HG03066 (cell line): Measurements from ENCODE around the gene CNTNAP4.

Source experiments
- ATAC-seq: cut with Tn5 transposase; IDR thresholded peaks from one replicate; pipeline ENCODE4 v1.9.1; 2021; ENCODE audit warnings: low read depth; ENCODE audit not compliant: unreplicated experiment

Gene CNTNAP4

DNA sequence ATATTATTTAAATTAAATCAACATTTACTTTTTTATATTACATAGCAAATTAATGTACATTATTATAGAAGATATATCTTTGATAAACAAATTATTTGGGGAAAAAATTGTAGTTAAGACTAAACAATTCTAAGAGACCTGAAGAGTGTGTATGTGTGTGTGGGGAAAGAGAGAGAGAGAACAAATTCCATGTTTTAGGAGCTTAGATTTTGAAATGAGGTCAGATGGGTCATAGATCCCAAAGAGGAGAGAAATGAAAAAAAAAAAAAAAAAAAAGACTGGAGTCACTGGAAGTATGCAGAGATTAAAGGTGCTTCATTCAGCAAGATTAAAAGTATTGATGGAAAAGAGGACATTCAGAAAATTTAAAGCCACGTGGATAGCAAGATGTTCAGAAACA is 206.8 kb downstream of the CNTNAP4 start:
- no peak for ATAC-seq

- ATAC-seq: no peak
Measured at GRCh38 chr16:76486740-76487139, 209.5 kb downstream of the CNTNAP4 start.

DNA sequence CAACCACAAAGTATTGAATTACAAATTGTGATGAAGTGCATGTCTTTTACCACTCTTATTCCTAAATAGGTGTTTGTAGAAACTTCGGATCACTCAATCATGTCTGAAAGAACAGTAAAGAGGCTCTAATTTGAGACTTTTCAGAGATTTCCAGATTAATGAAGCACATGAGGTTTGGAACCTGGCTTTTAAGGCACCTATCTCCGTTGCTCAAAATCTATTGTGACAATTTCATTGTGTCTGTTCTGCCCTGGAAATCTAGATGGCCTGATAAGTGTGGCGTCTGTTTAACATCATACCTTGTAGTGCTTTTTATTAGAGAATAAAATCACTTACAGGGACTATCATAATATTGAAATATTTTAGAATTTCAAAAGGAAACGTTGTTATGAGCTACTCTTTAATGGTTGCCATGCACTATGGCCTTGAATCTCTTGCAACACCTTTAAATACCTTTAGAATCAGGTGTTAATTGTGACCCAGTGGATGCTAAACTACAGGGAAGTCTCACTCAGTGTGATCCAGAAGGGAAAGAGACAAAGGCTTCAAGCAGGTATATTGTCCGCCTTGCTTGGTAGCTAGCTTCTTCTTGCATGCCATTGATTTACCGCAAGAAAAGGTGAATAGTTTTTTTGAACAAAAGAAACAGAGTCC is 210.3 kb downstream of the CNTNAP4 start:
- no peak for ATAC-seq

- ATAC-seq: no peak
Measured at GRCh38 chr16:76488065-76488417, 210.8 kb downstream of the CNTNAP4 start.

DNA sequence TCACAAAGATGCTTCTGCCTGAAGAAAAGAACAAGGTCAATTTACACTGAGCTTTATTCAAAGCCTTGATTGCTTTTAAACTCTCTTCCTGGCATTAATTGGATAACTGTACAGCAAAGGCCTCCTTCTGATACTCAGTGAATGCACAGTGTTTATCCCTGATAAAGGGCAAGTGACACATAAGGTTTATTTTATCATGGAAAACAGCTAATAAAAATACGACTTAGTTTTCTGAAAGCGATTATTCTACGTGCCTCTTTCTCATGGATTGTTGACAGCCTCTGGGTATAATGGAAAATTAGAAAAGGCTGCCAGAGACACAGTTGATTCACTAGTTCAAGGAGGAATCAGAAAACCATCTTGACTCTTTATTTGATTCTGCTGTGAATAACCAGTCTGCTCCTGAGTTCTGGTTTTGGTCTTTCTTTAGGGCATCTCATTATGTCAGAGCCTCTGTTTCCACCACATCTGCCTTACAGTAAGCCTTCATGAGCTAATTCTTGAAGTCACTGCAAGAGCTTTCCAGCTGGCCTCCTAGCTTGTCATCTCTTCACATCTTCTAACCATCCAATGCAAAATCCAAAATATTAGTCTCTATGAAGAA is 212.9 kb downstream of the CNTNAP4 start:
- no peak for ATAC-seq

DNA sequence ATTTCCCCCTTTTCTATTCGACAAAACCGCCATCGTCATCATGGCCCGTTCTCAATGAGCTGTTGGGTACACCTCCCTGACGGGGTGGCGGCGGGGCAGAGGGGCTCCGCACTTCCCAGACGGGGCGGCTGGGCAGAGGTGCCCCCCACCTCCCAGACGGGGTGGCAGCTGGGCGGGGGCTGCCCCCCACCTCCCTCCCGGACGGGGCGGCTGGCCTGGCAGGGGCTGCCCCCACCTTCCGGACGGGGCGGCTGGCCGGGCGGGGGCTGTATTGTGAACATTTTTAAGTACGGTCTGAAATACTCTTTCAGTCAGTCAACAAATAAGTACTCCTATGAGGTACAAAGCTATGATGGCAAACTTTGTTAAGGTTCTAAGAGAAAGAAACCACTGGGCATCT is 222.8 kb downstream of the CNTNAP4 start:
- no peak for ATAC-seq

- no peak for ATAC-seq
Measured at GRCh38 chr16:76502063-76502462, 224.9 kb downstream of the CNTNAP4 start.

DNA sequence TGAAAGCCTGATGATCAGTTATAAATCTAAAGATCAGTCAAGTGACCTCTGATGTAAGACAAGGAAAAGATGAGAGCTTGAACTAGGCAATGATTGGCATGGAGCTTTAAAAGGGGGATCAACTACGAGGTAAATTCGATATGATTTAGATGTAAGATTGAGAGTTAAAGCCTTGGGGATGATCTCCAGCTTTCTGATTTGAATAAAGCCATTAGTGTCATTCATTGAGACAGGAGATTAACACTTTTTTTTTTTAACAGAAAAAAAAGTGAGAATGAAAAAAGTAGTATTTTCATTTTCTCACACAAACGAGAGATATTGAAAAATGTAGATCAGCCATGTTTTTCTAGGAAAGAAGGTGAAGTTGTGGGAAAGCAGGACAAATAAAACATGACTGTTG is 225.4 kb downstream of the CNTNAP4 start:
- ATAC-seq: no peak

DNA sequence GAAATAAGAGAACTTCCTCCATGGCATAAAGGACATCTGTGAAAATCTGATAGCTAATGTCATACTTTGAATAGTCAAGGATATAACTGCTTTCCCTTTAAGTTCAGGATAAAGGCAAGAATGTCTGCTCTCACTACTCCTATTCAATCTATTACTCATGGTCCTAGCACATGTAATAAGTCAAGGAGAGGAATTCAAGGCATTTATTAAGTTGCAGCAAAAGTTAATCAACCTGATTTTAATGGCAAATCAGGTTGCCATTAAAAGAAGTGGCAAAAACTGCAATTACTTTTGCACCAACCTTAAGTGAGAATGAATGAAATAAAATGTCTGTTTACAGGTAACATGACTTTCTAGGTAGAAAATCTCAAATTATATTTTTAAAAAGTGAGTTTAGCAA is 225.9 kb downstream of the CNTNAP4 start:
- no peak for ATAC-seq

DNA sequence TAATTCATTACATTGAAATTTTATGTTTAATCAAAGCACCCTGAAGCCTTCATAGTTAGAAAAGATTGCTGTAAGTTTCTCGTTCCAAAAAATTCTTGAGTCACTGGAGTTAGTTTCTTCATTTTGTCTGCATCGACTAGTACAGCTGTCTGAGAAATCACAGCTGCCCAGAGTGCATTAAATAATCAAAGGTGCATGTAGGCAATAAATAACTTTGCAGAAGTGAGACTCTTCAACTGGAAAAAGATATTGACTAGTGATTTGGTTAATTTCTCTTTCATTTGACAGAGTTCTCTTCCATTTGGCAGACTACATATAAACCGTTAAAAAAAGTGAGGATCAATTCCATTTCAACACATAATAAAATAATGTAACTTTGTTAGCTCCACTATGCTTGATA is 234.0 kb downstream of the CNTNAP4 start:
- no peak for ATAC-seq

GRCh38 chr16:76518781-76519180 is 241.6 kb downstream of the CNTNAP4 start:
- no peak for ATAC-seq

GRCh38 chr16:76524356-76524755 is 247.2 kb downstream of the CNTNAP4 start:
- no peak for ATAC-seq

DNA sequence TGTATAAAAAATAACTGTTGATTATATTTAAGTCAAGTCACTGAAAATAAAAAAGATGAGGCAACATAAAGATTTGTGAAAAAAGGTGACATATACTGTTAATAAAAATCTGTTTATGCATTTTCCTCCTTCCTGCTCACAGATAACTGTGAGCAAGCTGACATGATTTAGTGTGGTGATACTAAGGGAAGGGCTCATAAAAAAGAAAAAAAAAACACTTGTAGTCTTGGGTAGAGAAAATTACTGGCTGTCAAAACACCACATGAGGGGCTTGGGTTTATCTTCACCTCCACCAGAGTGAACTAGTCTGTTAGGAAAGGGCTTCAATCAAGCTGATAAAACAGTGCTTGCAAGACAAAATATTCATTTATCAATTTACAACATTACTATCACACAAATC is 247.6 kb downstream of the CNTNAP4 start:
- no peak for ATAC-seq

GRCh38 chr16:76527244-76527643 is 250.0 kb downstream of the CNTNAP4 start:
- no peak for ATAC-seq

GRCh38 chr16:76529120-76529519 is 251.9 kb downstream of the CNTNAP4 start:
- ATAC-seq: no peak

- no peak for ATAC-seq
Measured at GRCh38 chr16:76531236-76531635, 254.0 kb downstream of the CNTNAP4 start.

GRCh38 chr16:76532188-76532973 is 255.2 kb downstream of the CNTNAP4 start:
- no peak for ATAC-seq

GRCh38 chr16:76539609-76540008 is 262.4 kb downstream of the CNTNAP4 start:
- no peak for ATAC-seq

DNA sequence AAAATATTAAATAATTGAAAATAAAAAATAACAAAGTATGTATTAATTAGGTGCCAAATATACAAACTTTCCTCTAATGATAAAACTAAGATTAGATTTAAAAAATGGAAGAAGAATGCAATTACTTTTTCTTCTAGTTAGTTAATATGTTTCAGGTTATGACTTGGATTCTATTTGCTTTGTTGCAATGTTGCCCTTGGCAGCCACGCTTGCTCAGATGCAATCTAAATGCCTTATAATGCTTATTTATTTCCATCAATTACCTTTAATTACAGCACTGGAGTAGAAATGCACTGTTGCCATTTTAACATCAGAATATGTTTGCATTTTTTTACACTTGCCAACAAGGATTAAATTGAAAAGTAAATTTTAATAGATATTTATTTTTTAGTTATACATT is 263.9 kb downstream of the CNTNAP4 start:
- no peak for ATAC-seq

- ATAC-seq: no peak
Measured at GRCh38 chr16:76565542-76565941, 288.3 kb downstream of the CNTNAP4 start.

DNA sequence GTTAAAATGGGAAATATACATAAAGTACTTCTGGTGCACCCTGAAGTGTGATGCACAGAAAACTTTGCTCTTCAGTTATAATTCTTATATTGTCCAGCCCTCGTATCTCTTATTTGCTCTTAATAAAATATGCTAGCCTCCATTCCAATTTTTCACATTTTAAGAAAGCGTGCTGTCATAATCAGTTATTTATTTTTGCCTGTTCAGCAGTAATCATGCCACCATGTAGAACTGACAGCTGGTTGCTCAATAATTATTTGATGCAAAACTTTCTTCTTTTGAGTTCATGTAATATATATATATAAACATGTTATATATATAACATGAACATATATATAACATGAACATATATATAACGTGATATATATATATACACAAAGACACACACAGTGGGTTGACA is 294.6 kb downstream of the CNTNAP4 start:
- ATAC-seq: no peak

DNA sequence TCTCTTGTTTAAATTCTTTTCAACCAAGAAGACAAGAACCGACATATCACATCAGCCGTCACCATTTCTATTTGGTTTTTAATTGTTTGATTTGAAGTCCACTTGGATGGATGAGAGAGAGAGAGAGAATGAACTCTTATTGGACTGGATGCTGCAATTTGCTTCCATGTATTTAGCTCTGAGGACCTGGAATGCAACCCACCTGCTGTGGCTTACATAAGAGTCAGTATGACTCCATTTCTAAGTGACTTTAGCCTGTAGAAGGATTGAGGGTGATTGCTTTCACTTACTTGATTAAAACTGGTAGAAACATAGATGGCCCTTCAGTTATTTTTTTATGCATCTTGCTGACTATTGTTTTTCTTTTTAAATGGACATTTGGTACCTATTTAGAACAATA is 296.1 kb downstream of the CNTNAP4 start:
- no peak for ATAC-seq
